Gastroesophageal sphincter (tissue), 4 donors: Measurements from ENCODE around the gene OAS3. TPM values are rescaled to one million over a fixed set of nuclear protein-coding genes. Genes with fewer than 3 reads are reported as not detected.
"Not testable (repeated sequence)": the region's sequence is repeated elsewhere in the genome, so short reads cannot be mapped to it uniquely, and the experiment has no call there.

Experiments
- ATAC-seq: fragments of 150-250 bp; one replicate; pipeline ENCODE4 v1.9.1; 2016; ENCODE audit warnings: mild to moderate bottlenecking, moderate library complexity
- H3K27ac ChIP-seq, 4 donors: fragments of 200-600 bp; sonication (generic) in 3 of 4; 1 replicate in 3 of 4; 2 replicates in 1 of 4; pipeline ENCODE4 v1.5.1; 2016 to 2019
- H3K27me3 ChIP-seq: fragments of 200-600 bp; sonication (generic); one replicate; pipeline ENCODE4 v1.5.1; 2019
- H3K36me3 ChIP-seq, 2 donors: fragments of 200-600 bp; sonication (generic); one replicate each; pipeline ENCODE4 v1.5.1; 2019; ENCODE audit warnings: control low read depth in 1 of 2
- H3K4me1 ChIP-seq, 3 donors: fragments of 200-600 bp; sonication (generic); 1 replicate in 2 of 3; 2 replicates in 1 of 3; pipeline ENCODE4 v1.5.1; 2016 to 2019; ENCODE audit warnings: control low read depth in 2 of 3
- H3K4me3 ChIP-seq, 2 donors: fragments of 200-600 bp; sonication (generic); one replicate each; pipeline ENCODE4 v1.5.1; 2019; ENCODE audit warnings: mild to moderate bottlenecking in 1 of 2, moderate library complexity in 1 of 2
- H3K9me3 ChIP-seq, 3 donors: fragments of 200-600 bp; sonication (generic); one replicate each; pipeline ENCODE4 v1.5.1; 2017 to 2019; ENCODE audit warnings: control low read depth in 2 of 3
- CTCF ChIP-seq, 4 experiments: fragments of 200-600 bp in 2 of 4; fragments of 450-650 bp in 2 of 4; sonication (generic) in 1 of 4; IDR thresholded peaks; one replicate each; pipeline ENCODE4 v1.5.1; 2017 to 2019; ENCODE audit warnings: antibody characterized with exemption in 4 of 4, mild to moderate bottlenecking in 2 of 4, moderate library complexity in 2 of 4
- EP300 ChIP-seq: sonication (generic); formaldehyde crosslinking; IDR thresholded peaks from one replicate; pipeline ENCODE4 v1.6.1; 2017; ENCODE audit warnings: antibody characterized with exemption, mild to moderate bottlenecking
- POLR2A ChIP-seq, 2 donors: fragments of 450-650 bp; IDR thresholded peaks; one replicate each; pipeline ENCODE4 v1.6.1; 2017; ENCODE audit warnings: antibody characterized with exemption in 2 of 2, mild to moderate bottlenecking in 2 of 2, moderate library complexity in 1 of 2
- POLR2AphosphoS5 ChIP-seq: sonication (generic); formaldehyde crosslinking; IDR thresholded peaks from one replicate; pipeline ENCODE4 v1.6.1; 2017; ENCODE audit warnings: antibody characterized with exemption
- whole genome bisulfite sequencing, 2 donors: methylation state at CpG; one replicate each; pipeline ENCODE4 v1.1.5; 2018; ENCODE audit warnings: low coverage in 1 of 2; 5-methylcytosine and 5-hydroxymethylcytosine counted together
- total RNA-seq, 4 donors: library from RNA; depleted of rRNA; stranded (reverse); fragments of >200 nt; gene quantifications; one replicate each; pipeline ENCODE4 v1.1.0, GENCODE V29; 2016

OAS3 gene
- total RNA-seq, 4 donors from 2014 or later: 3.5 to 10.2 (median 7.2) TPM

- 25 to 57% methylated on average over 1 of the region's 1 CpG for WGBS, 2 donors
- no peaks in the 10 kb centered on the region for H3K27me3 ChIP-seq
- H3K36me3 ChIP-seq: peaks cover 0 to 93% of the 10 kb centered on the region in 2 donors
- no peak overlapping the region for H3K4me3 ChIP-seq
- no peak for ATAC-seq
- TF ChIP-seq EP300 (no peak), POLR2A (IDR thresholded peaks at IDR 0.05) (no peak)
- no peaks in the 10 kb centered on the region for H3K4me1 ChIP-seq
- H3K9me3 ChIP-seq: no peaks in the 10 kb centered on the region
- H3K27ac ChIP-seq: no peak overlapping the region
Measured at GRCh38 chr12:112947314-112947713, 9.0 kb downstream of the OAS3 start.

- no peaks in the 10 kb centered on the region for H3K4me1 ChIP-seq
- H3K27me3 ChIP-seq: no peaks in the 10 kb centered on the region
- ATAC-seq: no peak
- H3K36me3 ChIP-seq: peaks cover 0 to 96% of the 10 kb centered on the region in 2 donors
- no peaks in the 10 kb centered on the region for H3K9me3 ChIP-seq
- 91 to 100% methylated on average over 4 of the region's 5 CpGs for WGBS, 2 donors
- TF ChIP-seq CTCF (IDR thresholded peaks at IDR 0.05) (no peak), POLR2A (IDR thresholded peaks at IDR 0.05) (no peak), POLR2AphosphoS5 (no peak), EP300 (no peak)
- no peak overlapping the region for H3K4me3 ChIP-seq
- H3K27ac ChIP-seq: no peak overlapping the region
Measured at GRCh38 chr12:112947761-112948160, 9.5 kb downstream of the OAS3 start.

GRCh38 chr12:112948806-112949205 lies 10.5 kb downstream of the OAS3 start:
- peaks cover 0 to 89% of the 10 kb centered on the region in 2 donors for H3K36me3 ChIP-seq
- no peak for ATAC-seq
- no peaks in the 10 kb centered on the region for H3K27me3 ChIP-seq
- H3K4me3 ChIP-seq: no peak overlapping the region
- TF ChIP-seq POLR2AphosphoS5 (no peak), EP300 (no peak), CTCF (IDR thresholded peaks at IDR 0.05) (no peak), POLR2A (IDR thresholded peaks at IDR 0.05) (no peak)
- 100% methylated on average over 1 of the region's 7 CpGs; no CpG with 5 or more reads in 1 of the 2 donors for WGBS, 2 donors
- no peaks in the 10 kb centered on the region for H3K4me1 ChIP-seq
- no peak overlapping the region for H3K27ac ChIP-seq
- H3K9me3 ChIP-seq: no peaks in the 10 kb centered on the region

- TF ChIP-seq POLR2A (IDR thresholded peaks at IDR 0.05) (no peak), POLR2AphosphoS5 (no peak), CTCF (IDR thresholded peaks at IDR 0.05) (no peak), EP300 (no peak)
- no peaks in the 10 kb centered on the region for H3K4me1 ChIP-seq
- no peak overlapping the region for H3K4me3 ChIP-seq
- no peak for ATAC-seq
- H3K27me3 ChIP-seq: no peaks in the 10 kb centered on the region
- H3K9me3 ChIP-seq: no peaks in the 10 kb centered on the region
- 97% methylated on average over 5 of the region's 11 CpGs; no CpG with 5 or more reads in 1 of the 2 donors for WGBS, 2 donors
- H3K27ac ChIP-seq: no peak overlapping the region
- peaks cover 0 to 76% of the 10 kb centered on the region in 2 donors for H3K36me3 ChIP-seq
Measured at GRCh38 chr12:112950701-112951100, 12.4 kb downstream of the OAS3 start.

GRCh38 chr12:112957125-112957524 lies 18.9 kb downstream of the OAS3 start:
- H3K27me3 ChIP-seq, H3K27ac ChIP-seq, H3K4me3 ChIP-seq, H3K4me1 ChIP-seq, ATAC-seq: not testable (repeated sequence)
- Histone ChIP-seq H3K9me3 (peaks cover 0 to 25% (median 0%) of the 10 kb centered on the region in 3 donors), H3K36me3 (peaks cover 0 to 70% of the 10 kb centered on the region in 2 donors)
- 87 to 100% methylated on average over 1 to 4 of the region's 4 CpGs for WGBS, 2 donors

- H3K9me3 ChIP-seq: peaks cover 0 to 25% (median 0%) of the 10 kb centered on the region in 3 donors
- no peaks in the 10 kb centered on the region for H3K4me1 ChIP-seq
- H3K4me3 ChIP-seq: no peak overlapping the region
- H3K27ac ChIP-seq: no peak overlapping the region
- WGBS, 2 donors: 83% methylated on average over 2 of the region's 7 CpGs; no CpG with 5 or more reads in 1 of the 2 donors
- peaks cover 0 to 97% of the 10 kb centered on the region in 2 donors for H3K36me3 ChIP-seq
- TF ChIP-seq EP300 (no peak), CTCF (IDR thresholded peaks at IDR 0.05) (no peak), POLR2AphosphoS5 (no peak), POLR2A (IDR thresholded peaks at IDR 0.05) (no peak)
- no peaks in the 10 kb centered on the region for H3K27me3 ChIP-seq
- no peak for ATAC-seq
Measured at GRCh38 chr12:112961074-112961473, 22.8 kb downstream of the OAS3 start.
